Measurements from ENCODE around the gene ZDHHC4.

- TF ChIP-seq EP300 (IDR thresholded peaks at IDR 0.05) (no peak), CTCF (IDR thresholded peaks at IDR 0.05) (no peak)
These were observed 1.0 kb upstream of the ZDHHC4 start for GRCh38 chr7:6576024-6576866.
